Measurements from ENCODE around the gene PATJ.

Gene PATJ

DNA sequence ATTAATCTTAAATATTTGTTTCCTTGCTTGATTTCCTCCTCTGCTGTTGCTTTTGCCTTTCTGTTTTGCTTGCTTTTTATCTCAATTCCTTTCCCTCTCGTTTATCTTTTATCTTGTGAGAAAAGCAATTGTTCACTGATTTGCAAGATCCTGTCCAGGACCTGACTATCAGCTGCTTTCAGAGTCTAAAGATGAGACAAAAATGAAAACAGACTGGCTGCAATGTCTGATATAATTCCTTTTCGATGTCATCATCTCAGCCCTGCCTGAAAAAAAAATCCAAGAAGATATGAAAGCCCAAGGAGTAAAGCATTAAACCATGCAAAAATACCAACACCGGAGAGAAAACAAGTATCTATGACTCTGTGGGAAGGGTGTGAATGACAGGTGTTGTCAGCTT lies 225.5 kb downstream of the PATJ start:
- Histone ChIP-seq H3K4me1 (ENCODE audit: insufficient read depth, low read length) (peaks cover 10% of the 10 kb centered on the region; the same call in 1 of the 2 replicates), H3K36me3 (ENCODE audit: insufficient read depth, low read length) (no peaks in the 10 kb centered on the region), H3K27ac (ENCODE audit: low read depth, low read length) (peak overlapping the region; percentile 48; the same call in 1 of the 2 replicates), H3K9ac (ENCODE audit: low read depth, low read length) (no peak overlapping the region), H3K4me3 (ENCODE audit: low read length) (no peak overlapping the region), H3K9me3 (ENCODE audit: insufficient read depth, low read depth, low read length) (peaks cover 3% of the 10 kb centered on the region), H3K27me3 (ENCODE audit: insufficient read depth, low read length) (no peaks in the 10 kb centered on the region)
- 93% methylated on average over 3 of the region's 3 CpGs for WGBS

DNA sequence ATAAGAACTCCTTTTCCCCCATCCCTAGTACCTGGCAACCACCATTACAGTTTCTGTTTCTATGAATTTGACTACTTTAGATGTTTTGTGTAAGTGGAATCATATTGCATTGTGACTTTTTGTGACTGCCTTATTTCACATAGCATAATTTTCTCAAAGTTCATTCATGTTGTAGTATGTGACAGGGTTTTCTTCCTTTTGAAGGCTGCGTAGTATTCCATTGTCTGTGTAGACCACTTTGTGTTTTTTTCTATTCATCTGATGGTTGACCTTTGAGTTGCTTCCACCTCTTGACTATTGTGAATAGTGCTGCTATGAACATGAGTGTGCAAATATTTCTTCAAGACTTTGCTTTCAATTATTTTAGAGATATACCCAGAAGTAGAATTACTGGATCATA lies 226.6 kb downstream of the PATJ start:
- no peak overlapping the region for H3K9ac ChIP-seq (ENCODE audit: low read depth, low read length)
- peaks cover 3% of the 10 kb centered on the region for H3K9me3 ChIP-seq (ENCODE audit: insufficient read depth, low read depth, low read length)
- H3K36me3 ChIP-seq (ENCODE audit: insufficient read depth, low read length): no peaks in the 10 kb centered on the region
- 83% methylated on average over 1 of the region's 1 CpG for WGBS
- no peaks in the 10 kb centered on the region for H3K27me3 ChIP-seq (ENCODE audit: insufficient read depth, low read length)
- H3K27ac ChIP-seq (ENCODE audit: low read depth, low read length): no peak overlapping the region
- no peak overlapping the region for H3K4me3 ChIP-seq (ENCODE audit: low read length)
- peaks cover 10% of the 10 kb centered on the region; the same call in 1 of the 2 replicates for H3K4me1 ChIP-seq (ENCODE audit: insufficient read depth, low read length)

DNA sequence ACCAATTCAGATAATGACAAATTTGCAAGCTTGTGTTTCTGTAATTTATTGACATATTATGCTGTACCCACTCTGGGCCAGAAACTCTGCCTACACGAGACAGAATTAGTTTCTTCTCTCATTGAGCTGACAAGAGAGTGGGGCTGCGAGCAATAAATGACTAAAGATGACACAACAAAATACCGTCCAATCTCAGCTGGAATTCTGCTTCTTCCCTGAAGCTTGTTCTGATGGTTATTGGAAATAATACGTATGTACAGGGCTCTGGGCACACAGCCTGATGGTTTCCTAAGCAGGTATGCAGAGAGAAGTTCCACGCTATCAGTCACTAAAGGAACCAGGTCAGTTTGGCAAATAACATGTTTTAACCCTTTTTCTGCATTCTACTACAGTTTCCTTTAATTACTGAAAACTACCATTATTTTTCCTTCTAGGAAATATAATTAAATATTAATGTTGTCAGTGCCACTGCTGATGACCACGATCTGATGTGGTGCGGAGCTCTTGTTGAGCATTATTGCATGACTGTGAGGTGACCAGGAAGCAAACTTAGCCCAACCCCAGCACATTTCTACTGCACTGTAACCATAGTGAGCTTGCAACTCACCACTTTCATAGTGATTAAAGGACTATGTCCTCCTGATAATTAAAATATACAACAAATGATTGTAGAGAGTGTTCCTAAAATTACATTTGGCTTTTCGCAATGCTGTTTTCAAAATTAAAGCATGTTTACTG lies 231.0 kb downstream of the PATJ start:
- Histone ChIP-seq H3K27me3 (ENCODE audit: insufficient read depth, low read length) (no peaks in the 10 kb centered on the region), H3K4me1 (ENCODE audit: insufficient read depth, low read length) (no peaks in the 10 kb centered on the region), H3K4me3 (ENCODE audit: low read length) (no peak overlapping the region), H3K36me3 (ENCODE audit: insufficient read depth, low read length) (no peaks in the 10 kb centered on the region), H3K27ac (ENCODE audit: low read depth, low read length) (no peak overlapping the region), H3K9me3 (ENCODE audit: insufficient read depth, low read depth, low read length) (peaks cover 3% of the 10 kb centered on the region), H3K9ac (ENCODE audit: low read depth, low read length) (no peak overlapping the region)
- WGBS: 91% methylated on average over 8 of the region's 8 CpGs

DNA sequence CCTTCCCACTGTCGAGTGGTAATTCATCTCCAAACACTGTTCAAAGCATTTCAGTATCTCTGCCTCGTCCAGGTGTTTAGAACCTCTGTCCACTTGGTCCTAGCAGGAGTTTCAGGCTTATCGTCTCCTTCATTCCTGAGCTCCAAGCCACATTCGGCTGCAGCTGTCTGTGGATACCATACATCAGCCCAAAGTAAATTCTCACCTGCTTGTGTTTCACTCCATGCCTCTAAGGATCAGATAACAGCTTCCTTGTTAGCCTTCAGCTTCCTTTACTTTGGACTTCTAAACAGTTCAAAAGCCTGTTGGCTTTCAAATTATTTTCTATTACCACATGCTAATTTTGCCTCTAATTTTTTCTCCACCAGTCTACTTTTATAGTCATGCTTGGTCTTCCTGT lies 233.4 kb downstream of the PATJ start:
- H3K27me3 ChIP-seq (ENCODE audit: insufficient read depth, low read length): no peaks in the 10 kb centered on the region
- H3K36me3 ChIP-seq (ENCODE audit: insufficient read depth, low read length): no peaks in the 10 kb centered on the region
- no peaks in the 10 kb centered on the region for H3K9me3 ChIP-seq (ENCODE audit: insufficient read depth, low read depth, low read length)
- peaks cover 8% of the 10 kb centered on the region for H3K4me1 ChIP-seq (ENCODE audit: insufficient read depth, low read length)
- no peak overlapping the region for H3K4me3 ChIP-seq (ENCODE audit: low read length)
- WGBS: 82% methylated on average over 4 of the region's 4 CpGs
- no peak overlapping the region for H3K9ac ChIP-seq (ENCODE audit: low read depth, low read length)
- no peak overlapping the region for H3K27ac ChIP-seq (ENCODE audit: low read depth, low read length)

DNA sequence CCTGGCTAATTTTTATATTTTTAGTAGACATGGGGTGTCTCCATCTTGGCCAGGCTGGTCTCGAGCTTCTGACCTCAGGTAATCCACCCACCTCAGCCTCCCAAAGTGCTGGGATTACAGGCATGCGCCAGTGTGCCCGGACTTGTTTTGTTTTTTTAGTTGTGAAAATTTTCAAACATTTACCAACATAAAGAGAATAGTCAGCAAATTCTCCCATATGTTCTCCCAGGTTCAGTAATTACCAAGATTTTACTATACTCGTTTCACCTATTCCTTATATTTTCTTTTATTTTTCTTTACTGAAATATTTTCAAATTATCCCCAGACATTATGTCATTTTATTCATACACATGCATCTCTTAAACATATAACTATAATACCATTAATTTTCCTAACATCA lies 234.3 kb downstream of the PATJ start:
- WGBS: 93% methylated on average over 4 of the region's 4 CpGs

DNA sequence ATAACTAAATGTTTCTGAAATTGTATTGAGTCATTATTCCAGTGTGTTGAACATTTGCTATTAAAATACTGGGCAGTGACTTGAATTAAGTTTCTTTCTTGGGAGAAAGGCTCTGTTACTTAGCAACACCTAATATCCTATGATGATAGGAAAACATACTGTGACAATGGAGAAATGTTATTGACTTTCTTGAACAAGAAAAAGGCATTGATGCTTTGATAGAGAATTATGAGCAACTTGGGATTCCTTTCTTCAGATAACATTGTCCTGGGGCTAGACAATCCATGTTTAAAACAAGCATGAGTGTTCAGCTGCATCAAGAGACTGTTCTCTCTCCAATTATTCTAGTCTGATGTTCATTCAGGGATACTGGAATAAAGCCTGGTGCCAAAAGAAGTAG lies 236.5 kb downstream of the PATJ start:
- Histone ChIP-seq H3K9me3 (ENCODE audit: insufficient read depth, low read depth, low read length) (no peaks in the 10 kb centered on the region), H3K4me3 (ENCODE audit: low read length) (no peak overlapping the region), H3K27ac (ENCODE audit: low read depth, low read length) (no peak overlapping the region), H3K9ac (ENCODE audit: low read depth, low read length) (no peak overlapping the region), H3K36me3 (ENCODE audit: insufficient read depth, low read length) (no peaks in the 10 kb centered on the region), H3K4me1 (ENCODE audit: insufficient read depth, low read length) (peaks cover 11% of the 10 kb centered on the region), H3K27me3 (ENCODE audit: insufficient read depth, low read length) (no peaks in the 10 kb centered on the region)

More for the DNA sequence above, 234.3 kb downstream of the PATJ start:
- Histone ChIP-seq H3K36me3 (ENCODE audit: insufficient read depth, low read length) (no peaks in the 10 kb centered on the region), H3K4me3 (ENCODE audit: low read length) (no peak overlapping the region), H3K27ac (ENCODE audit: low read depth, low read length) (no peak overlapping the region), H3K27me3 (ENCODE audit: insufficient read depth, low read length) (no peaks in the 10 kb centered on the region), H3K4me1 (ENCODE audit: insufficient read depth, low read length) (peaks cover 11% of the 10 kb centered on the region), H3K9me3 (ENCODE audit: insufficient read depth, low read depth, low read length) (no peaks in the 10 kb centered on the region), H3K9ac (ENCODE audit: low read depth, low read length) (no peak overlapping the region)

DNA sequence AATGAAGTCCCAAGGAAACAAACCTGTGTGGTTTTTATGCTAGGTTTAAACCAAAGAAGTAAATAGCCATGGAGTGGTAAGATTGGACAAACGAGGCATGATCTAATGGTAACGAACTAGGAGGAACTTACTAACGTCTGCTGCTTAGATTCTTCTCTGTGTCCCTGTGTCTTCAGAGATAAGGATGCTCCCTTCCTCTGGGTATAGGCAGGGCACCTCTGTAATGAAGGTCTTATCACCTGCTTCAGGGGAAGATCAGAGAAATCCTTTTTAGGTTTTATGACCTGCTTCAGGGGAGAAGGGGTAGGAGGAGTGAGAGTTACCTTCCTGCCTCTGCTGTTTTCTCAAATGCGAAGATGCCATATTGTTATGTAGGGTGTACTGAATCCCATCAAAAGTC lies 237.4 kb downstream of the PATJ start:
- no peak overlapping the region for H3K27ac ChIP-seq (ENCODE audit: low read depth, low read length)
- WGBS: 88% methylated on average over 4 of the region's 4 CpGs
- peaks cover 11% of the 10 kb centered on the region for H3K4me1 ChIP-seq (ENCODE audit: insufficient read depth, low read length)
- H3K4me3 ChIP-seq (ENCODE audit: low read length): no peak overlapping the region
- no peaks in the 10 kb centered on the region for H3K36me3 ChIP-seq (ENCODE audit: insufficient read depth, low read length)
- H3K9ac ChIP-seq (ENCODE audit: low read depth, low read length): no peak overlapping the region
- H3K27me3 ChIP-seq (ENCODE audit: insufficient read depth, low read length): no peaks in the 10 kb centered on the region
- H3K9me3 ChIP-seq (ENCODE audit: insufficient read depth, low read depth, low read length): no peaks in the 10 kb centered on the region

DNA sequence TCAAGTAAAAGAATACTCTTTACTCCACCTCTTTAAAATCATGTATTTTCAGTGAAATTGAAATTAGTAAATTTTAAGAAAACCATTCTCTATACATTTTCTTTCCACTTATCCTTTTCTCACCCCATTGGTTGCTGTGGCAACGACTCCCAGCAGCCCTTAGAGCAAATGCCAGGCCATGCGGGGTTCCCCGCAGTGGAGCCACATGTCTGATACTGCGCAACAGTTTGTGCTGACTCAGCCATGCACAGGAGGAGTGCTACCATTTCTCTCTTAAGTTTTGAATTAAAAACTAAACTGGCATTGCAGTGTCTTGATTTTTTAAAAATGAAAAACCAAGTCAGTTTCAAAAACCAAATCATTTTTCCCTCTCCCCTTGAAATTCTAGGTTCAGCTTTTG lies 238.3 kb downstream of the PATJ start:
- H3K9me3 ChIP-seq (ENCODE audit: insufficient read depth, low read depth, low read length): no peaks in the 10 kb centered on the region
- no peaks in the 10 kb centered on the region for H3K36me3 ChIP-seq (ENCODE audit: insufficient read depth, low read length)
- no peaks in the 10 kb centered on the region for H3K27me3 ChIP-seq (ENCODE audit: insufficient read depth, low read length)
- H3K27ac ChIP-seq (ENCODE audit: low read depth, low read length): no peak overlapping the region
- WGBS: 75% methylated on average over 4 of the region's 4 CpGs
- no peak overlapping the region for H3K4me3 ChIP-seq (ENCODE audit: low read length)
- H3K9ac ChIP-seq (ENCODE audit: low read depth, low read length): no peak overlapping the region; the same call in 1 of the 2 replicates
- peaks cover 11% of the 10 kb centered on the region for H3K4me1 ChIP-seq (ENCODE audit: insufficient read depth, low read length)

DNA sequence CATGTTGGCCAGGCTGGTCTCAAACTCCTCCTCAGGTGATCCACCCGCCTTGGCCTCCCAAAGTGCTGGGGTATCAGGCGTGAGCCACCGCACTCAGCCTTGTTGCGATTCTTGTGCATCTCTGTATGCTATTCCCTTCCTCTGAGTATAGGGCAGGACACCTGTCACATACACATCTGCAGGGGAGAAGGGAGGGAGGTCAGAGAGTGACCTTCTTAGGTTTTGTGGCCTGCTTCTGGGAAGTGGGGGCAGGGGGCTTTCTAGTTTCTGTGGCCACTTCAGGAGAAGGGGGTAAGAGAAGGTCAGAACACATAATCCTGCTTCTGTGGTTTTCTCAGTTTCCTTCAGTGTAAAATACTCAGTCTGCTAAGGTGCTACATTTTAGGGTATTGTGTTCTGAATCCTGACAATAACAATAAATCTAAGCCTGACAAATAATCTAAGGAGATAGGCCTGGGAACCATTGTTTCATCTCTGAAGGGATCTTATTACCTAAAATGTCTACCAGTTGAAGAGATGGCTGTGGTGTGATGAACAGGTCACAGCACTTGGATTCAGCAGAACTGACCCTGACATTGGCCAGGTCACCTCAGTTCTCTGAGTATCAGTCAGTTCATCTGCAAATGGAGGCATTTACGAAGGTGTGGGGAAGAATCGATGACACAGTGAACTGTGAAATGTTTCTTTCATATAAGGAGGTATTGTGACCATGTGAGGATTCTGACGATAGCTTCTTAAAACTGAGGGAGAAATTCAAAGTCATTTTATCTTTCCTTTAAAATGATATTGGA lies 239.8 kb downstream of the PATJ start:
- WGBS: 96% methylated on average over 7 of the region's 7 CpGs
- Histone ChIP-seq H3K27me3 (ENCODE audit: insufficient read depth, low read length) (no peaks in the 10 kb centered on the region), H3K4me3 (ENCODE audit: low read length) (no peak overlapping the region), H3K9ac (ENCODE audit: low read depth, low read length) (no peak overlapping the region), H3K27ac (ENCODE audit: low read depth, low read length) (no peak overlapping the region), H3K4me1 (ENCODE audit: insufficient read depth, low read length) (peaks cover 11% of the 10 kb centered on the region), H3K36me3 (ENCODE audit: insufficient read depth, low read length) (no peaks in the 10 kb centered on the region), H3K9me3 (ENCODE audit: insufficient read depth, low read depth, low read length) (no peaks in the 10 kb centered on the region)

DNA sequence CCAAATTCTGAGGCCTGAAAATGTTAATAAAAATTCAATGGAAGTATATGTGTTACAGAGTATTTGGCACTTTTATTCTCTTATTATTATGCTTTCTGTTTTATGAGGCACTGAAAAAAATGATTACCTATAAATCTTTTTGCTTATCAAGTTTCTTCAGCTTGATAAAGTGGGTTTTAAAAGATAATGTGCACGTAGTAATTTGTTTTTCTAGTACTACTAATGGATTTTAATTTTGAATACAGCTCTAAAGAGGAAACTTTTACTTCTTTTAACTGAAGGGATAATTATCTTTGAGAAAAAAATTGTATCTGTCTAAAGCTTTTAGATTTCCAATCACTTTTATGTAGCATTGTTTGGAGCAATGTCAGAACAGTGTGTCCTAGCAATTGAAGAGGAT lies 241.0 kb downstream of the PATJ start:
- WGBS: no CpG with 5 or more reads among the region's 1 CpG
- no peaks in the 10 kb centered on the region for H3K27me3 ChIP-seq (ENCODE audit: insufficient read depth, low read length)
- peaks cover 11% of the 10 kb centered on the region for H3K4me1 ChIP-seq (ENCODE audit: insufficient read depth, low read length)

DNA sequence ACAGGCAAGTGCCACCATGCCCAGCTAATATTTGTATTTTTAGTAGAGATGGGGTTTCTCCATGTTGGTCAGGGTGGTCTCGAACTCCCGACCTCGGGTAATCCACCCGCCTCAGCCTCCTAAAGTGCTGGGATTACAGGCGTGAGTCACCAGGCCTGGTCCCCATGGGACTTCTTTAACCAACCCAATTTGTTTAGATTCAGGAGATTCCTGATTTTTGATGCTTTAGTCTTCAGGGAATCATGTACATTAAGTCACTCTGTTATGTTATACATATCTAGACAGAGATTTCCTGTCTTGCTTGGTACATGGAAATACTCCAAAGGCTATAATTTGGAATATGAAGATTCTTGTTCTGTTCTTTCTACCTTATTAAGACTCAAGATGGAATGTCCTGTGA lies 250.0 kb downstream of the PATJ start:
- no peaks in the 10 kb centered on the region for H3K4me1 ChIP-seq (ENCODE audit: insufficient read depth, low read length)
- H3K9ac ChIP-seq (ENCODE audit: low read depth, low read length): no peak overlapping the region
- no peaks in the 10 kb centered on the region for H3K27me3 ChIP-seq (ENCODE audit: insufficient read depth, low read length)
- WGBS: 96% methylated on average over 5 of the region's 5 CpGs
- no peaks in the 10 kb centered on the region for H3K9me3 ChIP-seq (ENCODE audit: insufficient read depth, low read depth, low read length)
- no peak overlapping the region for H3K27ac ChIP-seq (ENCODE audit: low read depth, low read length)
- H3K36me3 ChIP-seq (ENCODE audit: insufficient read depth, low read length): peaks cover 12% of the 10 kb centered on the region; the same call in 1 of the 2 replicates
- H3K4me3 ChIP-seq (ENCODE audit: low read length): no peak overlapping the region

More for the DNA sequence above, 241.0 kb downstream of the PATJ start:
- Histone ChIP-seq H3K9me3 (ENCODE audit: insufficient read depth, low read depth, low read length) (no peaks in the 10 kb centered on the region), H3K36me3 (ENCODE audit: insufficient read depth, low read length) (no peaks in the 10 kb centered on the region), H3K9ac (ENCODE audit: low read depth, low read length) (no peak overlapping the region), H3K4me3 (ENCODE audit: low read length) (no peak overlapping the region), H3K27ac (ENCODE audit: low read depth, low read length) (no peak overlapping the region)

Data from HUES64 (cell line).